A549 (cell line): ENCODE measurements around the gene CSF2. TPM values are rescaled to one million over a fixed set of nuclear protein-coding genes. Genes with fewer than 3 reads are reported as not detected.

Experiments used
- ATAC-seq, 2 experiments: fragments of 200-7000 bp in 1 of 2; fragments of >200 bp in 1 of 2; cut with Nextera tagmentation in 1 of 2; cut with Tn5 transposase in 1 of 2; 3 replicates each; pipeline versions ENCODE4 v1.8.0 to v1.9.1; 2018 to 2020; ENCODE audit warnings: mild to moderate bottlenecking in 1 of 2, moderate library complexity in 1 of 2
- CTCF ChIA-PET: fragments of 300-600 bp; sonication (Branson Sonifier 250); formaldehyde crosslinking; extraction: SDS; loops from one replicate; lab custom pipeline; 2021; ENCODE audit warnings: antibody characterized with exemption, inconsistent platforms; lab: Yijun Ruan, JAX
- POLR2A ChIA-PET: fragments of 350-600 bp; formaldehyde crosslinking; extraction: SDS; loops from one replicate; lab custom pipeline; 2021; ENCODE audit warnings: antibody characterized with exemption, inconsistent platforms; lab: Yijun Ruan, JAX
- DNase-seq, 2 experiments: peaks; one replicate each; pipeline versions ENCODE4 v3.0.0 to v3.0.0-alpha.2; 2011 to 2016; ENCODE audit warnings: low read depth in 1 of 2, low spot score in 1 of 2
- FAIRE-seq: peaks from 2 replicates; lab custom pipeline; 2011; peaks lifted over from hg19 to GRCh38; lab: Jason Lieb, UNC
- H3K27ac ChIP-seq, 2 experiments: fragments of >200 bp; sonication (Bioruptor Twin); formaldehyde crosslinking; 3 replicates each; pipeline ENCODE4 v1.5.1; 2016 to 2017
- H3K4me1 ChIP-seq: fragments of >200 bp; sonication (Bioruptor Twin); formaldehyde crosslinking; 3 replicates; pipeline ENCODE4 v1.6.1; 2016
- H3K4me2 ChIP-seq: fragments of >200 bp; sonication (Bioruptor Twin); formaldehyde crosslinking; 3 replicates; pipeline ENCODE4 v1.6.1; 2016
- H3K4me3 ChIP-seq: fragments of >200 bp; sonication (Bioruptor Twin); formaldehyde crosslinking; 3 replicates; pipeline ENCODE4 v1.5.1; 2016
- H3K9me3 ChIP-seq: fragments of >200 bp; sonication (Bioruptor Twin); formaldehyde crosslinking; 3 replicates; pipeline ENCODE4 v1.6.1; 2016
- BHLHE40 ChIP-seq: IDR thresholded peaks from 2 replicates; pipeline ENCODE4 v1.6.1; 2012; ENCODE audit warnings: low read depth, low read length, inconsistent platforms
- CBX2 ChIP-seq: fragments of 200-600 bp; sonication (generic); IDR thresholded peaks from 2 replicates; pipeline ENCODE4 v1.6.1; 2016; ENCODE audit warnings: low read depth, mild to moderate bottlenecking, borderline replicate concordance
- CHD2 ChIP-seq: fragments of 150-350 bp; IDR thresholded peaks from 2 replicates; pipeline ENCODE4 v1.6.1; 2014; ENCODE audit warnings: low read length; ENCODE audit not compliant: partially characterized antibody
- CHD4 ChIP-seq: fragments of 200-600 bp; sonication (generic); IDR thresholded peaks from 2 replicates; pipeline ENCODE4 v1.6.1; 2016; ENCODE audit warnings: antibody characterized with exemption, mild to moderate bottlenecking, borderline replicate concordance
- EHMT2 ChIP-seq: fragments of 200-600 bp; sonication (generic); IDR thresholded peaks from 2 replicates; pipeline ENCODE4 v1.6.1; 2016; ENCODE audit warnings: antibody characterized with exemption, low read depth, mild to moderate bottlenecking, moderate library complexity
- FOSB ChIP-seq: fragments of 250-450 bp; sonication (Bioruptor Pico); IDR thresholded peaks from 2 replicates; pipeline ENCODE4 v1.5.0; 2020; ENCODE audit warnings: mild to moderate bottlenecking, moderate library complexity
- GATA3 ChIP-seq: IDR thresholded peaks from 2 replicates; pipeline ENCODE4 v1.6.1; 2012; ENCODE audit warnings: borderline replicate concordance
- HEYL ChIP-seq: fragments of 250-450 bp; sonication (Bioruptor Pico); IDR thresholded peaks from 2 replicates; pipeline ENCODE4 v1.8.0; 2021; ENCODE audit warnings: mild to moderate bottlenecking, moderate library complexity
- HOXA7 ChIP-seq: fragments of 250-450 bp; sonication (Bioruptor Pico); IDR thresholded peaks from 2 replicates; pipeline ENCODE4 v1.5.0; 2020; ENCODE audit warnings: mild to moderate bottlenecking, moderate library complexity
- HOXB13 ChIP-seq: fragments of 250-450 bp; sonication (Bioruptor Pico); IDR thresholded peaks from 2 replicates; pipeline ENCODE4 v1.5.0; 2020; ENCODE audit warnings: low read depth, mild to moderate bottlenecking, moderate library complexity
- KDM1A ChIP-seq: fragments of 200-600 bp; sonication (generic); IDR thresholded peaks from 2 replicates; pipeline ENCODE4 v1.6.1; 2016; ENCODE audit warnings: low read depth, mild to moderate bottlenecking
- MYC ChIP-seq: IDR thresholded peaks from 2 replicates; pipeline ENCODE4 v1.6.1; 2012; ENCODE audit warnings: mild to moderate bottlenecking, inconsistent platforms, low read length, improper control_type of control experiment, borderline replicate concordance
- NR3C1 ChIP-seq: fragments of >200 bp; sonication (Bioruptor Twin); formaldehyde crosslinking; IDR thresholded peaks from 3 replicates; pipeline ENCODE4 v1.6.1; 2017
- RARB ChIP-seq: fragments of 250-450 bp; sonication (Bioruptor Pico); IDR thresholded peaks from 2 replicates; pipeline ENCODE4 v1.8.0; 2021; ENCODE audit warnings: mild to moderate bottlenecking, moderate library complexity
- RFX5 ChIP-seq: fragments of 450-650 bp; IDR thresholded peaks from 2 replicates; pipeline ENCODE4 v1.7.1; 2014; ENCODE audit warnings: antibody characterized with exemption, mild to moderate bottlenecking, moderate library complexity
- SMC3 ChIP-seq: fragments of >200 bp; sonication (Bioruptor Twin); formaldehyde crosslinking; IDR thresholded peaks from 3 replicates; pipeline ENCODE4 v1.6.1; 2018; ENCODE audit warnings: inconsistent platforms
- SREBF2 ChIP-seq: fragments of 450-650 bp; IDR thresholded peaks from 2 replicates; pipeline ENCODE4 v1.6.1; 2014; ENCODE audit warnings: mild to moderate bottlenecking, moderate library complexity
- TFCP2L1 ChIP-seq: fragments of 250-450 bp; sonication (Bioruptor Pico); IDR thresholded peaks from 2 replicates; pipeline ENCODE4 v1.5.0; 2021; ENCODE audit warnings: mild to moderate bottlenecking
- ZC3H11A ChIP-seq: fragments of 450-650 bp; IDR thresholded peaks from 2 replicates; pipeline ENCODE4 v1.6.1; 2014; ENCODE audit warnings: antibody characterized with exemption, mild to moderate bottlenecking
- ZFP36 ChIP-seq: fragments of 450-650 bp; IDR thresholded peaks from 2 replicates; pipeline ENCODE4 v1.6.1; 2014; ENCODE audit warnings: borderline replicate concordance; ENCODE audit not compliant: partially characterized antibody
- ZNF302 ChIP-seq: fragments of 250-450 bp; sonication (Bioruptor Pico); IDR thresholded peaks from 2 replicates; pipeline ENCODE4 v1.9.0; 2021; ENCODE audit warnings: inconsistent platforms, mild to moderate bottlenecking, moderate library complexity
- WGBS: methylation state at CpG from one replicate; pipeline ENCODE4 v1.1.6; 2017; ENCODE audit errors: missing lambda C conversion rate; 5-methylcytosine and 5-hydroxymethylcytosine counted together
- polyA plus RNA-seq, 4 experiments: library from polyadenylated mRNA; depleted of rRNA in 3 of 4; stranded (reverse); fragments of >200 nt; fragmentation: RNase III in 1 of 4; extraction: RNeasy Plus Mini Kit Qiagen cat#74134 plus additional on column Dnase treatment in 1 of 4; gene quantifications; 2 replicates in 3 of 4; 3 replicates in 1 of 4; pipeline ENCODE4 v1.2.3, GENCODE V29; 2011 to 2017
- TF ChIP-seq, protein P1 (sequence below): fragments of 150-350 bp; IDR thresholded peaks from 2 replicates; pipeline ENCODE4 v1.6.1; 2014; ENCODE audit warnings: low read depth, mild to moderate bottlenecking, low read length
- TF ChIP-seq, protein P2 (sequence below): fragments of 250-450 bp; sonication (Bioruptor Pico); IDR thresholded peaks from 2 replicates; pipeline ENCODE4 v1.5.0; 2020; ENCODE audit warnings: low read depth, mild to moderate bottlenecking, moderate library complexity
- TF ChIP-seq, protein P3 (sequence below): fragments of 250-450 bp; sonication (Bioruptor Pico); IDR thresholded peaks from 2 replicates; pipeline ENCODE4 v1.5.0; 2021; ENCODE audit warnings: mild to moderate bottlenecking, moderate library complexity, borderline replicate concordance

The CSF2 gene
- polyA plus RNA-seq, 2 of the 4 experiments (the other 2 are of a cell fraction): not detected

DNA sequence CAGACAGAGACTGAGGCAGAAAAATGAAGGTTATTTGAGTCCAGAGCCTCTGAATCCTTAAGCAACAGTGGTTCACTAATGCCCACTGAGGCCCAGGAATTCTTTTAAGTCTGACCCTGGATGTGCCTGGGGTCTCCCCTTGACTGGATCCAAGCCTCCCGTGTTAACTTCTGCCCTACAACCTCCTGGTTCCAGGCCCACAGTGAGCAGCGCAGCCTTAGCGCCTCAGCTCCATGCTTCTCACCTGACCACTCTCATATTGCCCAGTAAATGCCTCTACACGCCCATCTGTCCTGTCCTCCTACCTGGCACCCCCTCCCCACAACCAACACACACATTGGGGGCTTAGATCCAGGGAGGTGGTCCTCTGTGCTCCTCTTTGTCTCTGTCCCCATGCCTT lies 6.7 kb upstream of the CSF2 start:
- POLR2A ChIA-PET: no interaction called here
- 80% methylated on average over 4 of the region's 4 CpGs for WGBS
- TF ChIP-seq SREBF2 (no peak), ZC3H11A (no peak), CBX2 (no peak), NR3C1 (no peak), CHD4 (no peak), TFCP2L1 (CRISPR knock-in tag) (no peak), FOSB (no peak), KDM1A (no peak), ZFP36 (no peak), ZNF302 (CRISPR knock-in tag) (no peak), EHMT2 (no peak), RFX5 (no peak), BHLHE40 (no peak), HOXB13 (CRISPR knock-in tag) (no peak), SMC3 (no peak)
- TF ChIP-seq, protein P1, sequence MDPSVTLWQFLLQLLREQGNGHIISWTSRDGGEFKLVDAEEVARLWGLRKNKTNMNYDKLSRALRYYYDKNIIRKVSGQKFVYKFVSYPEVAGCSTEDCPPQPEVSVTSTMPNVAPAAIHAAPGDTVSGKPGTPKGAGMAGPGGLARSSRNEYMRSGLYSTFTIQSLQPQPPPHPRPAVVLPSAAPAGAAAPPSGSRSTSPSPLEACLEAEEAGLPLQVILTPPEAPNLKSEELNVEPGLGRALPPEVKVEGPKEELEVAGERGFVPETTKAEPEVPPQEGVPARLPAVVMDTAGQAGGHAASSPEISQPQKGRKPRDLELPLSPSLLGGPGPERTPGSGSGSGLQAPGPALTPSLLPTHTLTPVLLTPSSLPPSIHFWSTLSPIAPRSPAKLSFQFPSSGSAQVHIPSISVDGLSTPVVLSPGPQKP: no peak
- TF ChIP-seq, protein P2, sequence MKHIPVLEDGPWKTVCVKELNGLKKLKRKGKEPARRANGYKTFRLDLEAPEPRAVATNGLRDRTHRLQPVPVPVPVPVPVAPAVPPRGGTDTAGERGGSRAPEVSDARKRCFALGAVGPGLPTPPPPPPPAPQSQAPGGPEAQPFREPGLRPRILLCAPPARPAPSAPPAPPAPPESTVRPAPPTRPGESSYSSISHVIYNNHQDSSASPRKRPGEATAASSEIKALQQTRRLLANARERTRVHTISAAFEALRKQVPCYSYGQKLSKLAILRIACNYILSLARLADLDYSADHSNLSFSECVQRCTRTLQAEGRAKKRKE: no peak
- TF ChIP-seq, protein P3, sequence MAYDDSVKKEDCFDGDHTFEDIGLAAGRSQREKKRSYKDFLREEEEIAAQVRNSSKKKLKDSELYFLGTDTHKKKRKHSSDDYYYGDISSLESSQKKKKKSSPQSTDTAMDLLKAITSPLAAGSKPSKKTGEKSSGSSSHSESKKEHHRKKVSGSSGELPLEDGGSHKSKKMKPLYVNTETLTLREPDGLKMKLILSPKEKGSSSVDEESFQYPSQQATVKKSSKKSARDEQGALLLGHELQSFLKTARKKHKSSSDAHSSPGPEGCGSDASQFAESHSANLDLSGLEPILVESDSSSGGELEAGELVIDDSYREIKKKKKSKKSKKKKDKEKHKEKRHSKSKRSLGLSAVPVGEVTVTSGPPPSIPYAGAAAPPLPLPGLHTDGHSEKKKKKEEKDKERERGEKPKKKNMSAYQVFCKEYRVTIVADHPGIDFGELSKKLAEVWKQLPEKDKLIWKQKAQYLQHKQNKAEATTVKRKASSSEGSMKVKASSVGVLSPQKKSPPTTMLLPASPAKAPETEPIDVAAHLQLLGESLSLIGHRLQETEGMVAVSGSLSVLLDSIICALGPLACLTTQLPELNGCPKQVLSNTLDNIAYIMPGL (CRISPR knock-in tag): no peak
- no peak overlapping the region for H3K4me2 ChIP-seq
- CTCF ChIA-PET: interaction anchor here (0.6 to 3.1 kb wide), 10 partner anchors 11 to 411 kb away, joined by 3 to 34 read pairs (median 4); no protein-coding TSS in a partner anchor
- H3K27ac ChIP-seq: no peak overlapping the region
- ATAC-seq (no peak), DNase-seq (no peak), FAIRE-seq (no peak)
- H3K9me3 ChIP-seq: no peaks in the 10 kb centered on the region
- no peaks in the 10 kb centered on the region for H3K4me1 ChIP-seq
- no peak overlapping the region for H3K4me3 ChIP-seq

DNA sequence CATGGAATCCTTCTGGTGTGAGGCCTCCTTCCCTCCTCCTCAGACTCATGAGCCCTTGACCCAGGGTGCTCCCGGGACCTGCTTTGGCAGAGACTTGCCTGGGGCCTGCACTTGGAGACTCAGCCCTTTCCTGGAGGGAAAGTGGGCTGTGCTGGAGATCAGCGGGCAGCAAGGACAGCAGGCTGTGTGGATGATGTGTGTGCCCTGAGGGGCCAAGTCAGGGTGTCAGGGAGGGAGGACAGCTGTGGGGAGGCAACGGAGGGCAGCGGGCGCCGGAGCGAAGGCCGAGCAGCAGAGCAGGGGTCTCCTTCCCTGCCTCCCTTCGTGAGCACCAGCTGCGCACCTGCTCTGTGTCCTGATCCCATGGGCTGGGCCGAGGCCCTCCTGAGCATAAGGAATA lies 6.1 kb upstream of the CSF2 start:
- no peak for TF ChIP-seq CHD2
- TF ChIP-seq RARB (CRISPR knock-in tag): no peak
- no peak for TF ChIP-seq MYC
- TF ChIP-seq HEYL (CRISPR knock-in tag): no peak
- no peak for TF ChIP-seq ZFP36
- no peak for TF ChIP-seq GATA3
- no peak for TF ChIP-seq HOXA7
- TF ChIP-seq TFCP2L1 (CRISPR knock-in tag): no peak
- TF ChIP-seq ZC3H11A: no peak
- no peak for DNase-seq
- H3K4me1 ChIP-seq: no peaks in the 10 kb centered on the region
- 76% methylated on average over 10 of the region's 11 CpGs for WGBS
- no peak overlapping the region for H3K27ac ChIP-seq
- FAIRE-seq: no peak
- H3K4me2 ChIP-seq: no peak overlapping the region
- H3K4me3 ChIP-seq: no peak overlapping the region
- POLR2A ChIA-PET: no interaction called here
- H3K9me3 ChIP-seq: no peaks in the 10 kb centered on the region
- CTCF ChIA-PET: interaction anchor here (0.8 to 3.1 kb wide), 9 partner anchors 10 to 410 kb away, joined by 3 to 34 read pairs (median 5); no protein-coding TSS in a partner anchor
- ATAC-seq: no peak
